DMS 273 treated with DMSO at 0.1 percent for 48 hours (cell line): ENCODE measurements around the gene NPR2.
A peak's percentile ranks its signal among the peaks of the same experiment; 100 is the strongest.

Experiments
- DNase-seq: peaks from one replicate; lab custom pipeline; 2025; lab: John Stamatoyannopoulos, UW

Gene NPR2

GRCh38 chr9:35791297-35791921, at the start of gene NPR2:
TSS of gene NPR2 (plus strand) at chr9:35791591. CDS start at chr9:35792409, 818 bp downstream.
- DNase-seq, result no peak

- DNase-seq, result no peak
Measured at GRCh38 chr9:35741740-35742139, 49.7 kb upstream of the NPR2 start.

DNA sequence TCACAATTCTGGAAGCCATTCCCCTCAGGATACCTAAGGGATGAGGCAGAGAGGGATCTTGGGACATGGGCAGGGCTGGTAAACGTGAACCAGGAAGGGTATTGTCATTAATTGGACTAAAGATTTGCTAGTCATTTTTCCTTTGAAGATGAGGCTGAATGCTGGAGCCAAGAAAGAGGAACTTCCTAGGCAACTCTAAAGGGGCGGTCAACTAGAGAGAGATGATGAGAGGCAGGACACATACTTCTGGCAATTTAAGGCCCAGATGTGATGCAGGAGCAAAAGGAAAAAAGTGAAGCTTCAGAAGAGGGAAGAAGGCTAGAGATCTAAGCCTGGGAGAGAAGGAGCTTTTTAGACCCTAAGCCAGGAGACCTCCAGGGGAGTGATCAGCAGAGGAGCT, 47.9 kb upstream of the NPR2 start:
- DNase-seq, result no peak

GRCh38 chr9:35743880-35744518, 47.4 kb upstream of the NPR2 start:
- DNase-seq, result no peak

DNA sequence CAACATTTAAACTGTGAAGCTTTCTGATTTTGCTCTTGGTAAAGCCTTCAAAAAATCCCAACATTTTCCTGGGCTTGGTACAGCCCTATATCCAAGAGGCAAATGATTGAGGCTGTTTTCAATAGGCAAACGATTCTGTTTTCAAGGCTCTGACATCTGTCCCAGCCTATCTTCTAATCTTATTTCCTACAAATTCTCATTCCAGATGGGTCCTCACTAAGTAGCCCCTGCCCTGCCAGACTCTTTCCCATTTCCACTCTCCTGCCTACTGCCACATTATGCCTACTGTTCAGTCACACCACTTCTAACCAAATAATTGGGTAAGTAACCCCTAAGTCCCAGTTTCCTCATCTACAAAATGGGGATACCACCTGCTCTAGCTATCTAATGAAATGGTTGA, 45.8 kb upstream of the NPR2 start:
- peak; percentile 29 for DNase-seq

- DNase-seq, result no peak
Measured at GRCh38 chr9:35746583-35746982, 44.8 kb upstream of the NPR2 start.

DNA sequence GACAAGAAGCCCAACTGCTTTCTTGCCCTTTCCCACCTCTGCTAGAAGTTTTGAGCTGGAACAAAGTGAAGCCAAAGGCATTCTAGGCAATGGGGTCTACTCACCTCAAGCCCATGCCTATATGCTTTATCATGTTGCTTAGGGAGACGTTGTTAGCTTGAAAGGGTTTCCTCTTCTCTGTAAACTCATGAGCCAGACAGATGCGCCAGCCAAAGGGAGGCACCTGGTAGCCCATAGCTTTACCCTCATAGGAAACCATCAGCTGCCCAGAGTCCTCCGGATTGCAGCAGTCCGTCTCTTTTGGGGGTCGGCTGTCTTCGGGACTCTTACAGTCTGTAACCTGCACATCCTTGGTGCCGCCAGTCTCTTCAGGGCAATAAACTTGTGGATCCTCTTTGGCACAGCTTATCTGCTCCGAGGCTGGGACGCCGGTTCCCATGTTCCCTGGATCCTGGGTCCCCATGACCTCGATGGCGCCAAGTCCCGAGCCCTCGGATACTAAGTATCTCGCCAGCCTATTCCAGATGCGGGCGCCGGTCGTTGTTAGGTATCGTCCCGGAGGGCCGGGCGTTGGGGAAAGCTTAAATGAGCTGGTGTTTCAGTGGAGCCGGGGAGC, 43.0 kb upstream of the NPR2 start:
- no peak for DNase-seq

DNA sequence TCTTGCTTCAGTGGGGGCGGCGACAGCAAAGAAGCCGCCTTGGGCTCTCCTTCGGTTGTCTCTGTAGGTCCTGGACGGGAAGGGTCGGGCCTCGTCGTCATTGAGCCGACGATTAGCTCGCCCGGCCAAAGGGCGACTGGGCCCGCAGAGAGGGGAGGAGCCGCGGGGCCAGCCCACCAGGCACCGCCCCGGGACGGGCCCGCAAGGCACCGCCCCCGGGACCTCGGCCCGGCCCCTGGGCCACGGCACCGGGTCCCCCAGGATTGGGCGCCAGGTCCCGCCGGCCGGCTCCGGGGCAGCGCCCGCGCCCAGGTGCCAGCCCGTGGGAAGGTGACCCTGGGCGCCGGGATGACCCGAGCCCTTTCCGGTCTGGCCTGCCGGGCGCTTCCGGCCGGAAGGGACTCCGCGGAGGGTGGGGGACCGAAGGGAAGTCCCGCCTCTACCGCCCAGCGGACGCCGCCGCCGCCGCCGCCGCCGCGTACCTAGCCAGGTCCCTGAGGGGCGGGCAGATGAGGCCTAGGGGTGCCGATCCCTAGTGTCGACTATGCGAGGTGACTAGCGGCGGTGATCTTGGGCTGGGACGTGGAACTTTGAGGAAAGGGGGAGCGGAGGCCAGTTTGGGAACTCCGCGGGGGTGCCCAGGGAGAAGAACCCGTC, 42.4 kb upstream of the NPR2 start, which contains the start of the genes GBA2 and RGP1:
GBA2 (minus strand) TSS at position 371 of the 657 bp plus-strand sequence. CDS start 524 bp downstream, outside the sequence.
RGP1 (plus strand) TSS at position 430 of the 657 bp plus-strand sequence. CDS start 469 bp downstream, outside the sequence.
- DNase-seq, result peak; percentile 6

DNA sequence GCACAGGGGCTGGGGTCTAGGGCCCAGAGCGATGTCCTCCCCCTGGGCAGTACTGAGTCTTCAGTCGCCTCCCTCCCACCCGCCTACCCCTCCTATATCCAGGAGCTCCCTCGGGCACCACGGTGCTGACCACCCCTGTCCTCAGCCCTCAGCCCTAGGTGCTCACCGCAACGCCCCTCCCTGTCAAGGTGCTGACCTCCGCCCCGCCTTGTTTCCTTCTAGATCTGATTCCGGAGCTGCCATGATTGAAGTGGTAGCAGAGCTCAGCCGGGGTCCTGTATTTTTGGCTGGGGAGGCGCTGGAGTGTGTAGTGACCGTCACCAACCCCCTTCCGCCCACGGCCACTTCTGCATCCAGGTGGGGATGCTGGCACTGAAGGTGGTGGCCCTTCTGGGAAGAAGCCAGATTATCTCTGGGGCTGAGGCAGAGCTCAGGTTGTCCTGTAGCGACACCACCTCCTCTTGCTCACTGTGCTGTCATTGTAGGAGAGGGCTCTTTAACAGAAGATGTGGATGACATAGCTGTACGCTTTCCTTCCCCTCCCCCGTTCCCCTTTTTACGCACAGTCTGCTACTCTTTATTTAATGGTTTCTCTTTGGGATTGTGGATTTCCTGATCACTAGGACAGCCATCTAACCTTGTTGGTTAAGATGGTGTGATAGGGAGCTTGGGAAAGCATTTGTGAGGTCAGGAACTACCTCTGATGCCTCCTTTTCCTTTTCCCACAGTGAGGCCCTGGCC, 41.7 kb upstream of the NPR2 start:
- no peak for DNase-seq

DNA sequence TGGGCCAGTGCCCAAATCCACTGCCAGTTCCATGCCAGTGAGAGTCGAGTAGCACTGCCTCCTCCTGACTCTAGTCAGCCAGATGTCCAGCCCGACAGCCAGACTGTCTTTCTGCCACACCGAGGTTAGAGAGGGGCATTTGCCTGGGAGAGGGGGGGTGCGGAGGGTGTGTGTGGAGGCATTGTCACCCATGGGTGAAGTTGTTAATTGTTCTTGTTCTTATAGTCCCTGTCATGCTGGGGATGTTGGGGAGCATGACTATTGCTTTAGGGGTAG, 41.2 kb upstream of the NPR2 start:
- DNase-seq, result no peak

DNA sequence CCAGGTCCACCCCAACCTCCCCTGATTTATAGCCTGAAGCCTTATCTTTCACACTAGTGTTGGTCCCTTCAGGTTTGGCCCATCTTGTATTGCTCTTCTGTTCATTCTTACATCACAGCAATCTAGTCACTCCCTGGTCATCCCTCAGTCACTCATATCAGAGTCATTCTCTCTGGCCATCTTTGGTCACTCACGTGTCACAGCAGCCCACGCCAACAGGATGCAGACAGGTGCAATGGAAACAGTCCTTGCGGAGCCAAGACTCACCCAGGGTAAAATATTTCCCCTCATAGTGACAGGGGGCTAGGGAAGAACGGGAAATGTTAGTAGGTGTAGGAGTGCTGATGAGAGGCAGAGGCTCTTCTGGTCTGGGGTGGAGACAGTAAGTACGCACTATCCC, 37.9 kb upstream of the NPR2 start:
- no peak for DNase-seq

DNA sequence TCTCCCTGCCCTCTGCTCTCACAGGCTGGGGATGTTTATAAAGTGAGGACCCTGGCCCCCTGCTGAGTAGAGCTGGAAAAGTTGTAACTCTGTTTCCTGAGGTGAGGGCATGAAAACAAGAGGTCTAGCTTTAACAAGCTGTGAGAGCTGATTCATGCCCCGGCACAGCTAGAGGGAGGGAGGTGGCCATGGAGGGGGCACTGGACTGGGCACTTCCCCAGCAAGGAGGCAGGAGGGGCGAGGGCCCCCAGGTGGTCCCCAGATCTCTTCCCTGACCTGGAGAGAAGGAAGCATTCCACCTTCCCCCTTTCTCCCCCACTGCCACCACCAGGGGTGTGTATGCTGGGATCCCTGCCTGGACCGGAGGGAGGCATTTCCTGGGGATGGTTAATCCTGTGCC, 37.1 kb upstream of the NPR2 start, which contains the start of gene MSMP:
MSMP (minus strand) TSS at position 13 of the 400 bp plus-strand sequence. CDS start 147 bp downstream, outside the sequence.
- DNase-seq, result no peak

DNA sequence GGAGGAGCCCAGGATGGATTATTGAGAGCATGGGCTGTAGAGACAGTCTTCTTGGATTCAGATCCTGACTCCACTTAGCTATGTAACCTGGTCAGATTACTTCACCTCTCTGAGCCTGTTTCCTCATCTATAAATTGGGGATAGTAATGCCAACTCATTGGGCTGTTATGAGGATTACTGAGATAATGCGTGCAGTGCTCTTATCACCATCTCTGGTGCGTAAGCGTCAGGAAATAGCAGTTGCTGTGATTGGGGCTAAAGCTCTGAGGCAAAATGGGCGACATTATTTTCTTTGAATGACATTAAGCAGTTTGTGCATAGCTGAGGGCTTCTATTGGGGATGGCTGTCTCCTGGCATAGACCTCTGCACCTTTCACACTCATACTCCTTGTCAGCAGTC, 36.3 kb upstream of the NPR2 start:
- DNase-seq, result no peak

- DNase-seq, result peak; percentile 11
Measured at GRCh38 chr9:35756275-35757225, 34.8 kb upstream of the NPR2 start.

DNA sequence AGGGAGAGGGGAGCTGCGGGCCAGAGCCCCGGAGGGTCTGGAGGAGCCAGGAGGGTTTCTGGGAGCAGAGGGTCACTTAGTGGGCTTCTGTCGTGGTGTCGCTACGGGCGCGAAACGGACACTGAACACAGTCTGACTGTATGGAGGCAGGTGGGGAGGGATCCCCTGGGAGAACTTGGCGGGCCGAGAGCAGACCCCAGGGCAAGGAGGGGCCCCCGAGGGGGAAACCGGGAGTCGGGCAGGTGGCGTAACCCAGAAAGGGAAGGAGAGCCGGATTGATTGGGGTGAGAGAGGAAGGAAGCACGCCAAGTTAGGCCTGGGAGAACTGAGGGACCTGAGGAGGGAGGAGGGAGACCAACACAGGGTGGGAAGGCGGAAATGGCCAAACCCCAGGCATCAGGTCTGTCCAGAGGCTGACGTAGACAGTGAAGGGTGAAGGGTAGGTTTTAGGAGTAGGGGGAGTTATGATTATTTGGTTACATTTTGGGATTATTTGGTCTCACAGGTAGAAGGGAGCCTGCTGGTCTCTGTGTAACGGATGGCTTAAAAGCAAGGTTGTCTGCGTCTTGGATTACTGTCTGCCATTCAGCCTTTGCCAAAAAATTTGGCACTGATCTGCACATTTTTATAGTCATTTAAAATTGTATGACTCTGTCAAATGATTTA, 34.0 kb upstream of the NPR2 start:
- DNase-seq, result no peak

DNA sequence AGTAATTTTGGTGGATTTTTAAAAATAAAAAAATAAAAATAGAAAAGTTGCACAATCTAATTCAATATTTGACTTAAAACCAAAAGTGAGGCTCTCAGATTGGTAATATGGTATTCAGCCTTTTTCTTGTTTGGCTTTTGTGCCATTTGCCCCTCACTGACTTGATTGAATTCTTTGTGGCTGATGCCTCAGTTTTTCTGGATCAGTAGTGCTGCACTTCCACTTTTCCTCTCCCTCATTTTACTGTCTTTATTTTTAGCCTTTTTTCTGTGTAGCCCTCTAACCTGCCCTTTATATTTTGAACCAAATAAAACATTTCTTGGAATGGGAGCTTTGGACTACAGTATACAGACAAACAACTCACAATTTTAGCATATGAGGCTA, 33.5 kb upstream of the NPR2 start:
- no peak for DNase-seq

DNA sequence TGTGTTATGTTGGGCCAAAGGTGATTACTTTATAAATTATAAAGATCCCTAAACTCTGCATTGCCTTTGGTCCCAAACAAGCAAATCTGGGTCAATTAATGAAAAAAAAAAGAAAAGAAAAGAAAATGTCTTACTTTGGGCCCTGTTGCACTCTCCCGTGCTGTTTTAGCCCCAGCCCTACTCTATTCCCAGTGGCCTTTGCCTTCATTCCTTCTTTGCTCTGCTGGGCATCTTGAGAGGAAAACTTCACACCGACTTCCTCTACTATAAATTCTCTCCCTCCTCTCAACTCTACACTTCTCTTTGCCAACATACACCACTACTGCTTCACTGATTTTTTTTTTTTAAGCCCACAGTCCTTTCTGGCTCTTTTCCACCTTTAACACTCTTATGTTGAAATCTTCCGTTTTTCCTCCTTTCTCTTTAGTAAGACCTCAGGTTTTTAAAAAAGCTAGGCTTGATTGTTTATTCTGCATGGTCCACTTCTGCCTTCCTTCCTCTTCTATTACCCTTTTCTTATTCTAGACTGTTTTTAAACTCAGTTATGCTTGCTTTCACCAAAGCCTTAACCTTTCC, 32.8 kb upstream of the NPR2 start:
- no peak for DNase-seq

- no peak for DNase-seq
Measured at GRCh38 chr9:35759795-35760194, 31.6 kb upstream of the NPR2 start.

DNA sequence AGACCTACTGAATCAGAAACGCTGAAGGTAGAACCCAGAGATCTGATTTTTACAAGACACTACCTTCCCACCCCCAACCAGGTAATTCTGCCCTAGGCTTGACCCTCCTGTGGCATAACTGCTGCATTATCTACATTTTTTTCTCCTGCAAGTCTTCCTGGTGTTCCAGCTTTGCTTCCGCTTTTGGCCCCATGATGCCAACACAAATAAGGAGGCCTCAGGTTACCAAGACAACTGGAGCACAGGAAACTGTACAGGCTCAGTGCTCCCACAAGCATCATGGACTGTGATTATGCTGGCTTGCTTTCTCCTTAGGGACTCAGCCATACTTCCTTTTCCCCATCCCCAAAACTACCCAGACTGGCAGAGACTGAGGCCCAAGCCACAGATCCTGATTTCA, 30.7 kb upstream of the NPR2 start:
- no peak for DNase-seq

DNA sequence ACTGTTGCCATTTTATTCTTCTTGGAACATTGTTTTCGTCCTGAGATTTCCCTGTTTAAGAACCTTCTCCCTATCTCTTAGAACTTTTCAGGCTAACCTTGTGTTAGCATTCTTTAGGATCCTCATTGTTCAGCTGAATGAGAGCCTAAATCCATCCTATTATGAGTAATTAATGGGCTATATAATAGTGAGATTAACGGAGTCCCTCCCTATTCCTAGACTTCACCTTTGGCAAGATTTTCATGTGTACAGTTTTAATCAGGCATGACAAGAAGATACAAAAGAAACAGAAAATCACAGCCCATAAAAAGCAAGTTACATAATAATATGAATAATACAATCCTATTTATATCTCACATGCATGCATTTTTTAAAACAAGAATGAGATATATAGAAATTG, 28.2 kb upstream of the NPR2 start:
- no peak for DNase-seq
